Suppressor macrophage (primary cell): Measurements from ENCODE around the gene TRPM2.

Source experiments
- DNase-seq, 4 experiments: peaks; one replicate each; pipeline ENCODE4 v3.0.0-alpha.2; 2020 to 2022

The TRPM2 gene

DNA sequence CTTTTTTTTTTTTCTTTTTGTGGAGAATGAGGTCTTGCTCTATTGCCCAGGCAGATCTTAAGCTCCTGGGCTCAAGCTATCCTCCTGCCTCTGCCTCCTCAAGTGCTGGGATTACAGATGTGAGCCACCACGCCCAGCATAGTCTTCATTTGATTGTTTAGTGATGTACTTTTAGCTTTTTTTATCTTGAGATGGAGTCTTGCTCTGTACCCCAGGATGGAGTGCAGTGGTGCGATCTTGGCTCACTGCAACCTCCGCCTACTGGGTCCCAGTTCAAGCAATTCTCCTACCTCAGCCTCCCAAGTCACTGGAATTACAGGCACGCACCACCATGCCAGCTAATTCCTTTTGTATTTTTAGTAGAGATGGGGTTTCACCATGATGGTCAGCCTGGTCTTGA is 77.9 kb downstream of the TRPM2 start:
- DNase-seq, result no peak

GRCh38 chr21:44432841-44433790 is 79.7 kb downstream of the TRPM2 start:
- peak in 1 of 4 experiments; percentile 0 for DNase-seq

GRCh38 chr21:44433791-44434567 is 80.6 kb downstream of the TRPM2 start:
- DNase-seq, result peak in 1 of 4 experiments; percentile 1

GRCh38 chr21:44434568-44434925 is 81.1 kb downstream of the TRPM2 start:
- peak in 1 of 4 experiments; percentile 1 for DNase-seq

DNA sequence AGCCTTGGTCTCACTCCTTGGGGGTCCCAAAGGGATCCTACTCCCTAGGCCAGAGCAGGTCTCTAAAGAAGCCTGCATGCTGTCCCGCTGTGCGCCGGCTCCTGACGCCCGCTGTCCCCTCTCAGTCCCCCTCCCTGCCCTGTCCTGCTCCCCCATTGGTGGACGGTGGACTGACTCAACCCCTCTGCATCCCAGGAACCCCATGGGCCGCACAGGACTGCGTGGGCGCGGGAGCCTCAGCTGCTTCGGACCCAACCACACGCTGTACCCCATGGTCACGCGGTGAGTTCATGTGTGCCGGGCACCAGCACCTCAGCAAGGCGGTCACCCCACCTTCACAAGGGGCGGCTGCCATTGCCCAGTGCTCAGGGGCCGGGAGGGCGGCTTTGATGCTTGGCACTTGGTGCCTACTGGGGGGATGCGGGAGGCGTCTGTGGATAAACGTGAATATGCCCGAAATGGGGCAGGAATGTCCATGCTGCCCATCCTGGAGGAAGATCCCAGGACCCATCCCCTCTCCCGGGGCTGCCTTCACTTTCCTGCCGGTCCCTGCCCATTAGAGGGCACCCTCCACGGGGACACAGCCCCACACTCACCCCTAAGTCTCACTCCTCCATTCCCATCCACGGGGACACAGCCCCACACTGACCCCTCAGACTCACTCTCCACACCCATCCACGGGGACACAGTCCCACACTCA is 81.7 kb downstream of the TRPM2 start:
- peak in 1 of 4 experiments; percentile 1 for DNase-seq

- peak in 1 of 4 experiments; percentile 1 for DNase-seq
Observed at GRCh38 chr21:44436111-44436611, 82.7 kb downstream of the TRPM2 start.

DNA sequence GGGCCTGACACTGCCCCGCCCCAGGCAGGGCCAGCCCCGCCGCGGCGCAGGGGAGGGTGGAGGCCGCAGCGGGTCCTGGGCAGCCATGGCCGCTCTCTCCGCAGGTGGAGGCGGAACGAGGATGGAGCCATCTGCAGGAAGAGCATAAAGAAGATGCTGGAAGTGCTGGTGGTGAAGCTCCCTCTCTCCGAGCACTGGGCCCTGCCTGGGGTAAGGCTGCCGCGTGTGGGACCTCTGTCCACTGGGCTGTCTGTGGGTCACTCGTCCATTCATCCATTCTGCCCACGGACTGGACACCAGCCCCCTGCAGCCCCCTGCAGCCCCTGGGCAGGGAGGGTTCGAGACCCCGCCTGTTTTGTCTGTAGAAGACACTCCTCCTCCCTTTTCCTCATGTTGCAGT is 83.5 kb downstream of the TRPM2 start:
- no peak for DNase-seq

- DNase-seq, result no peak
Observed at GRCh38 chr21:44437371-44437695, 83.9 kb downstream of the TRPM2 start.

DNA sequence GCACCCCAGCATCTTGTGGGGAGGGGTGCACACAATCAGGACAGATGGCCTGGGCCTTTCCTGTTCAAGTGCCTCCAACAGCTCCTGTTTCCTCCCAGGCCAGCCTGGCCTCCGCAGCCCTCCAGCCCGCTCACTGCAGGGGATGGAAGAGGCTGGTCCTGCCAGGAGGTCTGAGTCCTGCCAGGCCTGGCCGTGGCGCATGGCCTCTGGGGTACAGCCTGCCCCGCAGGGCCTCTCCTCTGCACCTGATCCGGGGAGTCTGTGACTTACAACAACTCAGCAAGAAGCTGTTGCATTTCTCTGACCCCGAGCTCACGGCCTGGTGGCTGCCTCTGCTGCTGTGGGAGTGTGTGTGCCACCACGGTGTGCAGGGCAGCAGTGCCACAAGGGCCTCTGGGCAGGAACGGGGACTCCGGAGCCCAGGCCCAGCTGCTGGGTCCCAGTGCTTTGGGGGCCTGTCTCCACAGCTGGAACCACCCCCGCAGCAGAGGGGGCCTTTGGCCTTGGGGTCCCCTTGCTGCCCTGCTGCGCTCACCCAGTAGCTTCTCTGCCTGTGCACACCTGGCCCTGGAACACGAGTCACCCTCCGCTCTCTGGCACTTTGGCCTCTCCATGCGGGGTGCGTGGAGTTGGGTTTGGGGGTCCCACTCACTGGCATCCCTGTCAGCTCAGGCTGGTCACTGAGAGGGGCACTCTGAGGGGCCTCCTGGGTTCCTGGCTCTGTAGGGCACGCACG is 84.4 kb downstream of the TRPM2 start:
- DNase-seq, result no peak

DNA sequence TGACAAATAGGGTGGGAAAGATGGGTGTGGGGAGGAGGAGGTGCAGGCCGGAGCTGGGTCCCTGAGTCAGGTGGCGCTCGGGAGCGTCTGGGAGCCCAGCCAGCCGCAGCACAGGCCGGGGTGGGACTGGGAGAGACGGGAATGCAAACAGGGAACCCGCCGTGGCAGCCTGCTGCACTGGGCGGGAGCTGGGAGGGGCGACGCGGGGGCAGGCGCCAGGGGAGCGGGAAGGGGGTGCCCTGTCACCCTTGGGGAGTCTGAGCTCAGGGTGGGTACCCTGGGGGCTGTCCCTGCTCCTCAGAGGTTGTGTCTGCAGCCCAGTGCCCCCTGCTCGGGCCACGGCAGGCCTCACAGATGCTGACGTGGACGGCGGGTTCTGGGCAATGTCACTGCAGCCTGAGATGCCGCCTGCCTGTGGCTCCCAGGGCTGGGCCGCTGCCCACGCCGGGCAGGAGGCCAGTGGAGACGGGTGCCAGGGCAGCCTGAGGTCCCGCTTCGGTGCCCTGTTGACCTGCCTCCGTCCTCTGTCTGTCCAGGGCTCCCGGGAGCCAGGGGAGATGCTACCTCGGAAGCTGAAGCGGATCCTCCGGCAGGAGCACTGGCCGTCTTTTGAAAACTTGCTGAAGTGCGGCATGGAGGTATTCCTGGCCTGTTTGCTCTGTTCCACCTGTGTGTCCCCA is 85.2 kb downstream of the TRPM2 start:
- DNase-seq, result no peak

DNA sequence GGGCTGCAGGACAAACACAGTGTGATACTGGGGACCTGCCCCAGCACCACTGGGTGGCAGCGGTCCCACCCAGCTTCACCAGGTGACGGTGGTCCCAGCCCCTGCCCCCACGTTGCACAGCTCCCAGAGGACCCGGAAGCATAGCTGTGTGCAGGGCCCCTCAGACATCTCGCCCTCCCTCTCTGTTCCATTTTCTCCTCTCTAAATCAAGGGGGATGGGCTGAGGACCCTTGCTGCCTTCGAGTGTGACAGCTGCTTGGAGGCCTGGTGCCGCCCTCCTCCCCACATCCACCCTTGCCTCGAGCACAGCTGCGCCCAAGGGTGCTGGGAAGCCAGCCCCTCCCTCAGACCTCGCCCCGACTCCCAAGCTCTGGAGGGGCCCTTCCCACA is 85.8 kb downstream of the TRPM2 start:
- DNase-seq, result no peak

DNA sequence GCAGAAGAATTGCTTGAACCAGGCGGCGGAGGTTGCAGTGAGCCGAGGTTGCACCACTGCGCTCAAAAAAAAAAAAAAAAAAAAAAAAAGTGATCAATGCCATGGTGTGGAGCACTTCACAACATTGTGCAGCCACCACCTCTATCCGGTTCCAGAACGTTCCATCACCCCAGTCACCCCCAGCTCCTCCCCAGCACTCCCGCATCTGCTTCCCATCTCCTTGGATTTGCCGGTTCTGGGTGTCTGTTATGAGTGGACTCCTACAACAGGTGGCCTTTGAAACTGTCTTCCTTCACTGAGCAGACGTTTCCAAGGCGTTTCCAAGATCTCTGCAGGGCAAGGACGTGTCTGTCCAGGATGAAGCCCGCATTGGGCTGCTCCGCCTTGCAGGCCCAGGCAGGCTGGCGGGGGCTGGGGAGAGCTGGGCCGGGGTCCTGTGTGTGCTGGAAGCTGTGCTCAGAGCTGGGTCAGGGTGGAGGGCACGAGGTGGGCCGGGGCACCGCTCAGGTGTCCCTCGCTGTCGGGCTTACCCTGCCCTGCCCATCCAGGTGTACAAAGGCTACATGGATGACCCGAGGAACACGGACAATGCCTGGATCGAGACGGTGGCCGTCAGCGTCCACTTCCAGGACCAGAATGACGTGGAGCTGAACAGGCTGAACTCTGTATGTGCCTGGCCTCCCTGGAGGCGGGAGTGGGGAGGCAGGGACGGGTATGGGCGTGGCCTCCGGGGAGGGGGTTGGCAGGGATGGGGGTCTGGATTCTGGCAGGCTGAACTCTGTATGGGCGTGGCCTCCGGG is 87.0 kb downstream of the TRPM2 start:
- DNase-seq, result no peak

GRCh38 chr21:44441041-44441400 is 87.6 kb downstream of the TRPM2 start:
- no peak for DNase-seq

DNA sequence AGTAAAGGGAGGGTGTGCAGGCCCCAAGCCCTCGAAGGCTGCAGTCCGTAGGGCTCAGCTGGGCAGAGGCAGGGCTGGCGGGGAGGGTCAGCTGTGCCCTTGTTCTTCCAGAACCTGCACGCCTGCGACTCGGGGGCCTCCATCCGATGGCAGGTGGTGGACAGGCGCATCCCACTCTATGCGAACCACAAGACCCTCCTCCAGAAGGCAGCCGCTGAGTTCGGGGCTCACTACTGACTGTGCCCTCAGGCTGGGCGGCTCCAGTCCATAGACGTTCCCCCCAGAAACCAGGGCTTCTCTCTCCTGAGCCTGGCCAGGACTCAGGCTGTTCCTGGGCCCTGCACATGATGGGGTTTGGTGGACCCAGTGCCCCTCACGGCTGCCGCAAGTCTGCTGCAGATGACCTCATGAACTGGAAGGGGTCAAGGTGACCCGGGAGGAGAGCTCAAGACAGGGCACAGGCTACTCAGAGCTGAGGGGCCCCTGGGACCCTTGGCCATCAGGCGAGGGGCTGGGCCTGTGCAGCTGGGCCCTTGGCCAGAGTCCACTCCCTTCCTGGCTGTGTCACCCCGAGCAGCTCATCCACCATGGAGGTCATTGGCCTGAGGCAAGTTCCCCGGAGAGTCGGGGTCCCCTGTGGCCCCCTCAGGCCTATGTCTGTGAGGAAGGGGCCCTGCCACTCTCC is 88.3 kb downstream of the TRPM2 start:
- DNase-seq, result no peak

DNA sequence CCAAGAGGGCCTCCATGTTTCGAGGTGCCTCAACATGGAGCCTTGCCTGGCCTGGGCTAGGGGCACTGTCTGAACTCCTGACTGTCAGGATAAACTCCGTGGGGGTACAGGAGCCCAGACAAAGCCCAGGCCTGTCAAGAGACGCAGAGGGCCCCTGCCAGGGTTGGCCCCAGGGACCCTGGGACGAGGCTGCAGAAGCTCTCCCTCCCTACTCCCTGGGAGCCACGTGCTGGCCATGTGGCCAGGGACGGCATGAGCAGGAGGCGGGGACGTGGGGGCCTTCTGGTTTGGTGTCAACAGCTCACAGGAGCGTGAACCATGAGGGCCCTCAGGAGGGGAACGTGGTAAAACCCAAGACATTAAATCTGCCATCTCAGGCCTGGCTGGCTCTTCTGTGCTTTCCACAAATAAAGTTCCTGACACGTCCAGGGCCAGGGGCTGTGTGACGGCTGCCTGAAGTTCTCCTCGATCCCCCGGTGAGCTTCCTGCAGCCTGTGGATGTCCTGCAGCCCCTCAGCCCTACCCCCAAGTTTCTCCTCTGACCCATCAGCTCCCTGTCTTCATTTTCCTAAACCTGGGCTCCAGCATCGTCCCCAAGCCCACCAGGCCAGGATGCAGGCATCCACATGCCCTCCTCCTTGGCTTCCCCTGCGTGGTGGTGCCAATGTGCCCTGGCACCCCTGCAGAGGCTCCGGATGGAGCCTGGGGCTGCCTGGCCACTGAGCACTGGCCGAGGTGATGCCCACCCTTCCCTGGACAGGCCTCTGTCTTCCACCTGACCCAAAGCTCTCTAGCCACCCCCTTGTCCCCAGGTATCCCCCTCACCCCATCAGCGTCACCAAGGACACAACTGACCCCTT is 89.1 kb downstream of the TRPM2 start:
- no peak for DNase-seq

GRCh38 chr21:44443291-44443890 is 90.0 kb downstream of the TRPM2 start:
- DNase-seq, result no peak

GRCh38 chr21:44443891-44444285 is 90.5 kb downstream of the TRPM2 start:
- no peak for DNase-seq

DNA sequence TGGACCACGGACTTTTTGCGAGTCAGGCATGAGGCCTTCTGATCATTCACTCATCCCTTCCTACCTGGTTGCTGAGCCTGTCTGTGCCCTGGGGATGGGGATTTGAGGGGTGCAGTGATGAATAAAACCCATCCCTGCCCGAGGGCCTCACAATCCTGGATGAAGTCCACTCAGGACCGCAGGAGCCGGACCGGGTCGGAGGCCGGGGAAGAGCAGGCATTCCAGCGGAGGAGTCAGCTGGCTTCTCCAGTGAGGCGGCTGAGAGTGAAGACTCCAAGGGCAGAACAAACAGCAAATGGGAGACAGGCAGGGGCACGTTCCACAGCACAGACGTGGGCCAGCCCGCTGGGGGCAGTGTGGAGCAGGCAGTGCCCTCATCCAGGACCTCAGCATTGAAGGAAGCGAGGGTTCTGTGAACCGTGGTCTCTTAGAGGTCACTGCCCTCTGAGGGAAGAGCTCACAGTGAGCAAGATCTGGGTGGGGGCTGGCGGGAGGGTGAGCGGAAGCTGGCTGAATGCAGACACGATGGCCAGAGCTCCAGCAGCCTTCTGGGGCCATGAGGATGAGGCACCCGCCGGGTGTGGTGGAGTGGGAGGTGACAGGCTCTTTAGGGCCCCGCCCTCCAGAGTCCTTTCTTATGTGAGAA is 91.0 kb downstream of the TRPM2 start:
- peak in 1 of 4 experiments; percentile 10 for DNase-seq
